Activated CD4-positive, alpha-beta memory T cell treated with anti-CD3 and anti-CD28 coated beads, Interleukin-2, amount 10 ng/mL, durations not matched to agents 7 days and 5 days (primary cell): Measurements from ENCODE around the gene ERBB2. TPM values are rescaled to one million over a fixed set of nuclear protein-coding genes. Genes with fewer than 3 reads are reported as not detected.

Experiments used
- CTCF ChIA-PET: fragments of 350-600 bp; sonication (Branson Sonifier 250); formaldehyde crosslinking; loops from one replicate; lab custom pipeline; 2021; ENCODE audit warnings: antibody characterized with exemption, inconsistent platforms; lab: Charles Lee
- POLR2A ChIA-PET: fragments of 350-600 bp; sonication (Branson Sonifier 250); formaldehyde crosslinking; loops from one replicate; lab custom pipeline; 2021; ENCODE audit warnings: antibody characterized with exemption; lab: Charles Lee
- DNase-seq: peaks from one replicate; pipeline ENCODE4 v3.0.0-alpha.2; 2020
- H3K27ac Mint-ChIP-seq: one replicate; pipeline ENCODE4 v1.8.0; 2021; ENCODE audit warnings: mild to moderate bottlenecking, mixed read lengths
- H3K27me3 Mint-ChIP-seq: one replicate; pipeline ENCODE4 v1.8.0; 2021; ENCODE audit warnings: mixed read lengths
- H3K36me3 Mint-ChIP-seq: one replicate; pipeline ENCODE4 v1.8.0; 2021; ENCODE audit warnings: low read depth, mixed read lengths
- H3K4me1 Mint-ChIP-seq: one replicate; pipeline ENCODE4 v1.8.0; 2021; ENCODE audit warnings: mixed read lengths
- H3K4me3 Mint-ChIP-seq: one replicate; pipeline ENCODE4 v1.8.0; 2021; ENCODE audit warnings: mild to moderate bottlenecking, mixed read lengths
- H3K9me3 Mint-ChIP-seq: one replicate; pipeline ENCODE4 v1.8.0; 2021; ENCODE audit warnings: mixed read lengths
- total RNA-seq, 2 experiments: library from RNA; stranded (reverse); gene quantifications; one replicate each; pipeline ENCODE4 v1.2.3, GENCODE V29; 2021

ERBB2 gene
- total RNA-seq, 2 experiments from 2014 or later, result 5.1 to 6.0 TPM

GRCh38 chr17:39667262-39667944 is 32.5 kb upstream of the ERBB2 start:
- no peak overlapping the region for H3K4me3 Mint-ChIP-seq
- no peaks in the 10 kb centered on the region for H3K36me3 Mint-ChIP-seq
- no peak for DNase-seq
- H3K27ac Mint-ChIP-seq, result no peak overlapping the region
- POLR2A ChIA-PET, result interaction anchor here (0.7 to 2.1 kb wide), 5 partner anchors 9 to 63 kb away, joined by 3 to 14 read pairs (median 4); partner anchors contain the start of genes MIEN1 and PGAP3
- peaks cover 34% of the 10 kb centered on the region for H3K27me3 Mint-ChIP-seq
- H3K4me1 Mint-ChIP-seq, result peaks cover 6% of the 10 kb centered on the region
- CTCF ChIA-PET, result interaction anchor here (1.3 to 1.8 kb wide), 7 partner anchors 12 to 63 kb away, joined by 4 to 16 read pairs (median 9); partner anchors contain the start of gene MIEN1
- H3K9me3 Mint-ChIP-seq, result no peaks in the 10 kb centered on the region

GRCh38 chr17:39667945-39668924 is 31.6 kb upstream of the ERBB2 start, which contains the start of gene PNMT:
Gene PNMT, plus strand, starts transcription at chr17:39668453. Its CDS starts 23 bp downstream, at chr17:39668476.
- H3K4me3 Mint-ChIP-seq, result peak within 1 kb of the TSS; percentile 27
- POLR2A ChIA-PET, result interaction anchor here (1.0 to 3.7 kb wide), 6 partner anchors 11 to 62 kb away, joined by 3 to 18 read pairs (median 4); partner anchors contain the start of genes MIEN1 and PGAP3
- no peak within 1 kb of the TSS for H3K27ac Mint-ChIP-seq

GRCh38 chr17:39669897-39670735 is 29.7 kb upstream of the ERBB2 start:
- H3K36me3 Mint-ChIP-seq, result no peaks in the 10 kb centered on the region

More at GRCh38 chr17:39667945-39668924, 31.6 kb upstream of the ERBB2 start, which contains the start of gene PNMT:
- CTCF ChIA-PET, result interaction anchor here (0.5 to 2.0 kb wide), 18 partner anchors 9 to 202 kb away, joined by 3 to 16 read pairs (median 4); partner anchors contain the start of genes MIEN1 and PGAP3
- no peaks in the 10 kb centered on the region for H3K36me3 Mint-ChIP-seq
- H3K4me1 Mint-ChIP-seq, result peaks cover 6% of the 10 kb centered on the region
- peak; percentile 70 for DNase-seq
- H3K27me3 Mint-ChIP-seq, result peaks cover 34% of the 10 kb centered on the region
- H3K9me3 Mint-ChIP-seq, result no peaks in the 10 kb centered on the region

GRCh38 chr17:39670746-39671145 is 29.1 kb upstream of the ERBB2 start:
- CTCF ChIA-PET, result interaction anchor here (0.6 to 3.5 kb wide), 10 partner anchors 9 to 593 kb away, joined by 3 to 22 read pairs (median 3); partner anchors contain the start of gene PGAP3
- Mint-ChIP-seq H3K4me3 (no peak overlapping the region), H3K27ac (no peak overlapping the region), H3K4me1 (peaks cover 13% of the 10 kb centered on the region), H3K27me3 (peaks cover 32% of the 10 kb centered on the region), H3K9me3 (no peaks in the 10 kb centered on the region), H3K36me3 (no peaks in the 10 kb centered on the region)
- no peak for DNase-seq
- POLR2A ChIA-PET, result interaction anchor here (1.0 to 3.7 kb wide), 4 partner anchors 9 to 58 kb away, joined by 3 to 18 read pairs (median 6); partner anchors contain the start of gene PGAP3

More at GRCh38 chr17:39669897-39670735, 29.7 kb upstream of the ERBB2 start:
- Mint-ChIP-seq H3K27me3 (peaks cover 34% of the 10 kb centered on the region), H3K4me1 (peaks cover 7% of the 10 kb centered on the region), H3K4me3 (no peak overlapping the region), H3K9me3 (no peaks in the 10 kb centered on the region), H3K27ac (no peak overlapping the region)
- CTCF ChIA-PET, result interaction anchor here (0.6 to 3.5 kb wide), 10 partner anchors 14 to 594 kb away, joined by 3 to 22 read pairs (median 3); partner anchors contain the start of gene PGAP3
- POLR2A ChIA-PET, result interaction anchor here (1.1 to 3.7 kb wide), 4 partner anchors 10 to 32 kb away, joined by 3 to 18 read pairs (median 6); partner anchors contain the start of gene PGAP3
- DNase-seq, result no peak

GRCh38 chr17:39671651-39672521 is 28.0 kb upstream of the ERBB2 start:
- no peaks in the 10 kb centered on the region for H3K36me3 Mint-ChIP-seq
- H3K27me3 Mint-ChIP-seq, result peaks cover 24% of the 10 kb centered on the region
- peaks cover 24% of the 10 kb centered on the region for H3K4me1 Mint-ChIP-seq
- ChIA-PET POLR2A (interaction anchor here (0.6 to 3.7 kb wide), 4 partner anchors 8 to 62 kb away, joined by 3 to 18 read pairs (median 6); partner anchors contain the start of gene PGAP3), CTCF (interaction anchor here (0.6 to 3.5 kb wide), 9 partner anchors 8 to 251 kb away, joined by 3 to 22 read pairs (median 3); partner anchors contain the start of gene MIEN1)
- no peaks in the 10 kb centered on the region for H3K9me3 Mint-ChIP-seq
- H3K27ac Mint-ChIP-seq, result no peak overlapping the region
- no peak overlapping the region for H3K4me3 Mint-ChIP-seq
- DNase-seq, result no peak

GRCh38 chr17:39672522-39673334 is 27.1 kb upstream of the ERBB2 start:
- peaks cover 33% of the 10 kb centered on the region for H3K4me1 Mint-ChIP-seq
- no peak for DNase-seq
- CTCF ChIA-PET, result interaction anchor here (0.9 to 3.5 kb wide), 4 partner anchors 18 to 250 kb away, joined by 4 to 22 read pairs (median 4); no protein-coding TSS in a partner anchor
- H3K9me3 Mint-ChIP-seq, result no peaks in the 10 kb centered on the region
- peaks cover 4% of the 10 kb centered on the region for H3K36me3 Mint-ChIP-seq
- POLR2A ChIA-PET, result interaction anchor here (0.6 to 8.8 kb wide), 4 partner anchors 9 to 61 kb away, joined by 3 to 71 read pairs (median 6); partner anchors contain the start of gene PGAP3
- H3K27me3 Mint-ChIP-seq, result peaks cover 21% of the 10 kb centered on the region
- H3K4me3 Mint-ChIP-seq, result no peak overlapping the region
- H3K27ac Mint-ChIP-seq, result no peak overlapping the region

GRCh38 chr17:39673335-39674081 is 26.4 kb upstream of the ERBB2 start:
- Mint-ChIP-seq H3K27me3 (peaks cover 16% of the 10 kb centered on the region), H3K36me3 (peaks cover 4% of the 10 kb centered on the region), H3K9me3 (no peaks in the 10 kb centered on the region), H3K4me3 (no peak overlapping the region), H3K27ac (no peak overlapping the region), H3K4me1 (peaks cover 39% of the 10 kb centered on the region)
- DNase-seq, result no peak
- CTCF ChIA-PET, result interaction anchor here (1.0 kb wide), 1 partner anchor 19 kb away, joined by 4 read pairs; no protein-coding TSS in a partner anchor
- POLR2A ChIA-PET, result interaction anchor here (0.6 to 8.8 kb wide), 3 partner anchors 10 to 61 kb away, joined by 3 to 71 read pairs (median 3); partner anchors contain the start of gene PGAP3

- Mint-ChIP-seq H3K9me3 (no peaks in the 10 kb centered on the region), H3K4me1 (peaks cover 42% of the 10 kb centered on the region), H3K27me3 (peaks cover 12% of the 10 kb centered on the region), H3K36me3 (peaks cover 4% of the 10 kb centered on the region), H3K4me3 (no peak overlapping the region), H3K27ac (no peak overlapping the region)
- POLR2A ChIA-PET, result interaction anchor here (8.8 kb wide), 1 partner anchor 14 kb away, joined by 71 read pairs; the partner anchor contains the start of gene PGAP3
- CTCF ChIA-PET, result interaction anchor here (1.0 to 2.4 kb wide), 3 partner anchors 20 to 52 kb away, joined by 4 to 14 read pairs (median 12); no protein-coding TSS in a partner anchor
- DNase-seq, result no peak
These were observed 25.7 kb upstream of the ERBB2 start for GRCh38 chr17:39674179-39674578.

GRCh38 chr17:39674702-39675389 is 25.0 kb upstream of the ERBB2 start:
- Mint-ChIP-seq H3K27ac (peak overlapping the region; percentile 61), H3K9me3 (no peaks in the 10 kb centered on the region), H3K36me3 (peaks cover 4% of the 10 kb centered on the region), H3K4me3 (no peak overlapping the region), H3K27me3 (peaks cover 8% of the 10 kb centered on the region), H3K4me1 (peaks cover 49% of the 10 kb centered on the region)
- no peak for DNase-seq
- ChIA-PET POLR2A (interaction anchor here (0.9 to 8.8 kb wide), 3 partner anchors 8 to 81 kb away, joined by 3 to 71 read pairs (median 14); partner anchors contain the start of gene PGAP3), CTCF (interaction anchor here (0.6 to 2.4 kb wide), 6 partner anchors 20 to 128 kb away, joined by 3 to 14 read pairs (median 9); partner anchors contain the start of gene MIEN1)
